SKM-1 treated with dmso at 0.1 percent for 144 hours (cell line): ENCODE data around the gene TMEM8B.
"Not testable (repeated sequence)": the region's sequence is repeated elsewhere in the genome, so short reads cannot be mapped to it uniquely, and the experiment has no call there.

Experiments
- DNase-seq: peaks from one replicate; lab custom pipeline; 2025; ENCODE audit not compliant: unreplicated experiment; lab: John Stamatoyannopoulos, UW

Gene TMEM8B

GRCh38 chr9:35861161-35861897 lies 32.3 kb downstream of the TMEM8B start:
- no peak for DNase-seq

DNA sequence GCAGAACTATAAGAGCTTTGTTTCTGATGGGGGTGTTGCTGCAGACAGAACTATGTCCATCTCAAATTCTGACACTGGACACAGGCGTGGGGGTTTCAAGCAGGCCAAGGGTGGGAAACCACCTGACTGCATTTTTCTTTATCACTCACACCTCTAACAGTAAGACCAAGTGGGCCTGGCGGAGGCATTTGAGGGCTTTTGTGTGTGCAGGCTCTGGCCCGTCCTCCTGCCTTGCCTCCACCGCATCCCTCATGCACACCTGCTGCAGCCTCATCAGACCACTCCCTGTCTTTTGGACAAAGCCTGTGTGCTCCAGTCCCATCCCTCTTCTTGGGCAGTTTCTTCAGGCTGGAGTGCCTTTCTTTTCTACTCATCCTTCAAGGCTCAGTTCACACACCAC lies 33.3 kb downstream of the TMEM8B start:
- DNase-seq: no peak

- DNase-seq: no peak
Observed at GRCh38 chr9:35863583-35863982, 34.6 kb downstream of the TMEM8B start.

GRCh38 chr9:35864695-35865255 lies 35.7 kb downstream of the TMEM8B start:
- DNase-seq: no peak

DNA sequence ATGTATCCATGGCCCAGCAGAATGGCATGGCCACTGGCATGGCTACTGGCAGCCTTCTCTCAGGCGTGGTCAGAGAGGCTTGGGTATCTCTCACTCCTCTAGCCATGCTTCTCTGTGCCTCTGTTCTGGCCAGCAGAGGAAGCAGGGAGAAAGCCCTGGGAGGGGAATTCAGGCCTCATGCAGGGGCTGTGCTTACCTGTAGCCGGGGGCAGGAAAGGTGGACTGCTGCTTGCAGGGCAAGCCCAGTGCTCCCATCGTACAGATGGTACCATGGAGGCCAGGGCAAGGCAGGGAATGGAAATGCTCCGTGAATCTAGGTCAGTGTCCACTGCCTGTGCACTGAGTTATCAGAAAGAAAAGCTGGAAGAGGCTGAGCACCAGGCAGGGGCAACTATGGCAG lies 38.5 kb downstream of the TMEM8B start:
- DNase-seq: no peak

- no peak for DNase-seq
Observed at GRCh38 chr9:35868933-35869332, 39.9 kb downstream of the TMEM8B start.

DNA sequence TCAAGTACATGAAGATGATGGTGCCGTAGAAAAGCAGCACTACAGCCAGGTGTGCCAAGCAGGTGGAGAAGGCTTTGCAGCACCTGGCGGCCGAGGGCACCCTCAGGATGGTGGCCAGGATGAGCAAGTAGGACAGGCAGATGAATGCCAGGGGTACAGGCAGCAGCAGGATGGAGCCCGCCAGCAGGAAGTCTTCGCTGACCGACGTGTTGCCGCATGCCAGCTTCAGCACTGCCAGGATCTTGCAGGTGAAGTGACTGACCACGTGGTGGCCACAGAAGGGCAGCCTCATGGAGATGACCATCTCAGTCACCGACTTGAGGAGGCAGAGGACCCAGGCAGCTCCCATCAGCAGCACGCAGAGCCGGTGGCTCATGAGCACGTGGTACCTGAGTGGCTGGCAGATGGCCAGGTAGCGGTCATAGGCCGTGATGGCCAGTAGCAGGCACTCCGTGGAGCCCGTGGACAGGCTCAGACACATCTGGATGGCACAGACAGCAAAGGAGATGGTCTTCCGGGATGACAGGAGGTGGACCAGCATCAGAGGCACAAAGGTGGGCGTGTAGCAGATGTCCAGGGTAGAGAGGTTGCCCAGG lies 40.7 kb downstream of the TMEM8B start:
- DNase-seq: no peak

GRCh38 chr9:35870351-35870923 lies 41.4 kb downstream of the TMEM8B start, which contains the start of gene OR13J1:
TSS of gene OR13J1 (minus strand) at chr9:35870401. CDS start at chr9:35870401, 0 bp downstream.
- no peak for DNase-seq

DNA sequence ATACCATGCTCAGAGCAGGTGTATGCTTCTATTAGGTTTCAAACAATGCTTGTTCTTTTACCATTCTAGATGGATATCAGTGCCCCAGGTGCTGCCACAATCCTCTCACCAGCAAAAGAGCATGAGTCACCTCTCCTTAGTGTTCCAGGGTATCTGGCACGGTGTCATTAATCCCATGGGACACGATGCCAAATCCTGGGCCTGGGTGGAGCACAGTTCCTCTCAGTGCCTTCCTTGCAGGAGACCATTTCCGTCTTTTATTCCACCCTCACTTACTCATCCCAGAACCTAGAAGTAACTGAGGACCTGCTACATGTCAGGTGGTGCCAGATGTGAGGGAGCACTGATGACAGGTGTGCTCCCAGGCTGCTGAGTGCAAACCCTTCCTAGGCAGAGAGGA lies 42.5 kb downstream of the TMEM8B start:
- no peak for DNase-seq

DNA sequence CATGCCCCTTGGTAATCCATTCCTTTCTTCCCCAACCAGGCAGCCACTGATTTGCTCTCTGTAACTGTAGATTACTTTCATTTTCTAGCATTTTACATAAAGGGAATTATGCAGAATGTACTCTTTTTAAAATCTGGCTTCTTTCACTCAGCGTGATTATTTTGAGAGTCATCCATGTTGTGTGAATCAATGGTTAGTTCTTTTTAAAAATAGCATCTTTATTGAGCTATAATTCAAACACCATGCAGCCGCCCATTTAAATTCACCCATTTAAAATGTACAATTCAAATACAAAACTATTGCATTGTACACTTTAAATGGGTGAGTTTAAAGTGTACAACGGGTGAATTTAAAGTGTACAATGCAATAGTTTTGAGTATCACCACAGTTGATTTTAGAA lies 43.5 kb downstream of the TMEM8B start:
- DNase-seq: no peak

DNA sequence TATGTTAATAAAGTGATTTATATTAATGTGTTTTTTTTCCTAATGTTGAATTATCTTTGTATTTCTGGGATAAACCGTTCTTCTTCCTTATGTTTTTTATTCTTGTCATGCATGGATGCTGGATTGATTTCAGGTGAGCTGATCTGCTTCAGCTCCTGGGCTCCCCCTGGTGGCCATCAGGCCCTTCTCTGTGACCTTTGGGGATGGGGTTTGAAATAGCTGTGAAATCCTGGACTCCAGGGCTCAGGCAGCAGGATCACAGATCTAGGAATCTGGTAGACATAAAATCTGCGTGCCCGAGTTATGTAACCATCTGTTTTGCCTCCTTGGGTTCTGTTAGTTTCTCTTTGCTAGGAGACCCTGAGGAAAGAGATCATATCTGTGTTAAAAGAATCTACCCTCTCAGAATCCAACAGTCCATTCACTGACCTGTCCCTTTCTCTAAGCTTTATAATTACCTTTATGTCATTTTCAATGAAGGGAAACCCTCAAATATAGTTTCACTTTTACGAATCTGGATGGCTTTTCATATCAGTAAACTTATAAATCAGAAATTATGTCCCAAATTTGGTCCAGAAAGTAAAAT lies 53.3 kb downstream of the TMEM8B start:
- DNase-seq: peak; percentile 52

DNA sequence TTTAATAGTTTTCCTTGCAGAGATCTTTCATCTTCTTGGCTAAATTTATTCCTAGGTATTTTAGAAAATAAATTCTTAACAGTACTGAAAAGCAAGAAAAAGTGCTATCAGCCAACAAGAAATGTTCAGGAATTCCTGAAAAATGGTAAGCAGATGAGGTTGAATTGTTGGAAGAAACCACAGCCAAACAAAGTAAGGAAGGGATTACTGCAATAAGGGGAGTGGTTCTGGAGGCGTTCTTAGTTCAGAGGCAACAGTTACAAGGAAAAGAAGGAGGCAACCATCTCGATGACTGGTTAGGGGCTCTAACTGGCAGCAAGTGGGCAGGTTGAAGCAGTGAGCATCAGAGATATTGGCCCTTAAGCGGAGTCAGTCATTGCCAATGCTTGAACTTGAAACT lies 54.0 kb downstream of the TMEM8B start:
- no peak for DNase-seq

GRCh38 chr9:35884908-35885307 lies 55.9 kb downstream of the TMEM8B start:
- DNase-seq: not testable (repeated sequence)

GRCh38 chr9:35891646-35892045 lies 62.6 kb downstream of the TMEM8B start:
- peak; percentile 45 for DNase-seq

DNA sequence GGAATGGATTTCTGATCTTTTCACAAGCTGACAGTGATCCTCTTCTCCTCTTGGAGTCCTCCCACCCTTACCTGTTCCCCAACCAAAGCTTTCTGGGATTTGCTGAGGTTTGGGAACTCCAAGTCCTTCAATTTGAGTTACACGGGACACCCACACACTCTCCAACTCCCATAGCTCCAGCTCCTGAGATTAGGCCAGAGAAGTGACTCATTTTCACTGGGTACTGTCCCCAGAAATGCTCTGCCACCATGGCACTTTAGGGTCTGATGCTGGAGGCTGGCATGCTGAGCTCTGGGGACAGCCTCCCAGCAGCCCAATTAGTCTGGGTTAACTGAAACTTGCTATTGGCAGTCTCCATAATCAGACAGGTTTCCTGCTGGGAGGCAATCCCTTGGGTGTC lies 63.0 kb downstream of the TMEM8B start:
- no peak for DNase-seq

- no peak for DNase-seq
Observed at GRCh38 chr9:35896570-35896969, 67.5 kb downstream of the TMEM8B start.

DNA sequence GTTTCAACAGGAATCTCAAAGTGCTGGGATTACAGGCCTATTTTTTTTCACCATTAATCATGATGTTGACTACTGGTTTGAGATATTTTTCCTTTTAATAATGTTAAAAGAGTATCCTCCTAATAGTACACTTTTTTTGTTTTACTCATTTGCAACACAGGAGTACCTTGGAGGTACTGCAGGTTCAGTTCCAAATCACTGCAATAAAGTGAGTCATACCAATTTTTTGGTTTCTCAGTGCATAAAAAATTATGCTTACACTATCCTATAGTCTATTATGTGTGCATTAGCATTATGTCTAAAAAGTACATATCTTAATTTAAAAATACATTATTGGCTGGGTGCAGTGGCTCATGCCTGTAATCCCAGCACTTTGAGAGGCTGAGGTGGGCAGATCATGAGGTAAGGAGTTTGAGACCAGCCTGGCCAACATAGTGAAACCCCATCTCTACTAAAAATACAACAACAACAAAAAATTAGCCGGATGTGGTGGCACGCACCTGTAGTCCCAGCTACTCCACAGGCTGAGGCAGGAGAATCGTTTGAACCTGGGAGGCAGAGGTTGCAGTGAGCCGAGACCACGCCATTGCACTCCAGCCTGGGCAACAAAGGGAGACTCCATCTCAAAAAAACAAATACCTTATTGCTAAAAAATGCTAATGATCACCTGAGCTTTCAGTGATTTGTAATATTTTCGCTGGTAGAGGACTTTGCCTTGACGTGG lies 68.5 kb downstream of the TMEM8B start:
- not testable (repeated sequence) for DNase-seq

DNA sequence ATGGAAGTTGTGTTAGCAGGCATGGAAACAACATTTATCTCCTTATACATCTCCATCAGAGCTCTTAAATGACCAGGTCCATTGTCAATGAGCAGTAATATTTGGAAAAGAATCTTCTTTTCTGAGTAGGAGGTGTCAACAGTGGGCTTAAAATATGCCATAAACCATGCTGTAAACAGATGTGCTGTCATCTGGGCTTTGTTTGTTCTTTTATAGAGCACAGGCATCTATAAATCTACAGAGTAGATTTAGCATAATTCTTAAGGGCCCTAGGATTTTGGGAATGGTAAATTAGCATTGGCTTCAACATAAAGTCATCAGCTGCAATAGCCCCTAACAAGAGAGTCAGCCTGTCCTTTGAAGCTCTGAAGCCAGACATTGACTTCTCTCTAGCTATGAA lies 69.3 kb downstream of the TMEM8B start:
- no peak for DNase-seq

DNA sequence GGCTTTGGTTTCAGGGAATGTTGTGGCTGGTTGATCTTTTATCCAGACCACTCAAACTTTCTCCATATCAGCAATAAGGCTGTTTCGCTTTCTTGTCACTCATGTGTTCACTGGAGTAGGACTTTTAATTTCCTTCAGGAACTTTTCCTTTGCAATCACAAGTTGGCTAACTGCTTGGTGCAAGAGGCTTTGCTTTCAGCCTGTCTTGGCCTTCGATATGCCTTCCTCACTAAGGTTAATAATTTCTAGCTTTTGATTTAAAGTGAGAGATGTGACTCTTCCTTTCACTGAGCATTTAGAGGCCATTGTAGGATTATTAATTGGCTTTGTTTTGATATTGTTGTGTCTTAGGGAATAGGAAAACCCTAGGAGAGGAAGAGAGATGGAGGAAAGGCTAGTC lies 70.0 kb downstream of the TMEM8B start:
- DNase-seq: no peak

- DNase-seq: peak; percentile 7
Observed at GRCh38 chr9:35903049-35903448, 74.0 kb downstream of the TMEM8B start.

DNA sequence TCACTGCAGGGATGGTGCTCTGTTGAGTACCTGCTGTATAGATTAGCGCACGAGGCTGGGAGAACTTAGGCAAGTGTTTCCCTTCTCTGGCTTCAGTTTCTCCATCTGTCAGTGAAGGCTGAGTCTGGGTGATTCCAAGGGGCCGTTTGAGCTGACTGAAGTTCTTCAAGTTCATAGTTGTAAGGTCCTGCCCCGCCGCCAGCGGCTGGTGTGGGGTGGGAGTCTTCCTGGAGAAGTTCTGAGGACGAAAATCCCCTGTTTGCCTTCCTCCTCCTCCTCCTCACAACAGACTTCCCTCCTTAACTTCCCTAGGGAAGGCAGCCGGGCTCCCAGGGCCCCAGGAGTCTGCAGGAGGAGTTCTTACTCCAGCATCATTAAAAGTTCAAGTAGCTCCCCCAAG lies 75.3 kb downstream of the TMEM8B start:
- DNase-seq: no peak
